Renal cortex interstitium (tissue), 11 donors: Measurements from ENCODE around the gene GRM8. TPM values are rescaled to one million over a fixed set of nuclear protein-coding genes. Genes with fewer than 3 reads are reported as not detected.

ENCODE experiments used
- DNase-seq, 11 donors: peaks; one replicate each; pipeline ENCODE4 v3.0.0-alpha.2; 2013; ENCODE audit warnings: low read depth in 9 of 11, low spot score in 4 of 11; ENCODE audit errors: extremely low read depth in 1 of 11
- polyA plus RNA-seq, 3 donors: library from polyadenylated mRNA; unstranded; fragments of 120-200 nt; gene quantifications; one replicate each; pipeline ENCODE4 v1.2.1, GENCODE V29; 2013; ENCODE audit not compliant: insufficient read length in 3 of 3

GRM8 gene
- polyA plus RNA-seq, 3 donors: 8.1 to 9.4 (median 8.7) TPM

DNA sequence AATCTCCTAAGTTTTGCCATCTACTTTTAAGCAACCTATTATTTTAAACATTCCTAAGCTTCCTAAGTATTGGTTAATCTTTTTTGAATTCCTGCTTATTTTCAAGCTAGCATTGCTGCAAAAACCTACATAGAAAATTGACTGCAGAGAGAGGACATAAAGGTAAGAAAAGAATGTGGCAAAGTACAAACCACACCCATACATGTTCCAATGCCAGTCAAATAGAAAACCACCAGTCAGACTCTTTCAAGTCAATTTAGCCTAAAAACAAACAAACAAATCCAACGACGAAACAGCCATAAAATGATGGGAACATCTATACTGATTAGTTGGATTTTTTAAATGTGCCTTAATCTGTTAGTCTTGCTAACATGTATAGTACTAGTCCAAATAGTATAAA, 804.8 kb downstream of the GRM8 start:
- no peak for DNase-seq

DNA sequence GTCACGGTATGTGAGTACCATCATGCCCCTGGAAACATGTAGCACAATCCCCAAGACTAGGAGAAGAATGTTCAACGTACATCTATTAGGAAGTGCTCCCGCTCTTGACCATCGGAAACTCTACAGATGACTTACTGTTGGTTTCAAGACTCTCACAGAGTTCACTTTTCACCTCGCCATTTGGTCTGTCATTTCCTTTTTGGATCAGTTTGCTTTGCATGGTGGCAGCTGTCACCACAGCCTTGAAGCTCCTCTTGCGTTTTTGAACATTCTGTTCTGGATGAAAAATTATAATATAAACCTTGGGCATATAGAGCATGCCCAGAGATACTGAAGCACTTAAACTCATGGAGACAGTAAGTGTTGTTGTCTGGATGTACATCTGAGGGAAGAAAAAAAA, 806.8 kb downstream of the GRM8 start:
- no peak for DNase-seq

DNA sequence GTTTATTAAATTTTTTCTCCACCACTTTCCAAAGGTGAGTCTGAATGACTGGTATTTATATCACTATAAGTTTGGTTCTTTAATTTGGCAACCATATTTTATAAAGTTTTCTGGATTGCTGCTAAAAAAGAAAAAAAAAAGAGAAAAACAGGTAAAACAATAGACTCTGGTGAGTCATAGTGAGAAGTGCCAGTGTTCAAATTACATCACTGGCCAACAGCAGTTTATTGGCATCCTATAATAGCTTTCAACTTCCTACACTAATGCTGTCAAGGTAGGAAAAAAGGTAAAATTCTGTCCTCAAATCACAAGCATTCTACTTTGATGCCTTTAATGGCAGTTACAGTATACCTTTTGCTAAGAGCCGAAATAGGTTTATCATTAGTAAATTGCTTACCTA, 808.8 kb downstream of the GRM8 start:
- DNase-seq: no peak

DNA sequence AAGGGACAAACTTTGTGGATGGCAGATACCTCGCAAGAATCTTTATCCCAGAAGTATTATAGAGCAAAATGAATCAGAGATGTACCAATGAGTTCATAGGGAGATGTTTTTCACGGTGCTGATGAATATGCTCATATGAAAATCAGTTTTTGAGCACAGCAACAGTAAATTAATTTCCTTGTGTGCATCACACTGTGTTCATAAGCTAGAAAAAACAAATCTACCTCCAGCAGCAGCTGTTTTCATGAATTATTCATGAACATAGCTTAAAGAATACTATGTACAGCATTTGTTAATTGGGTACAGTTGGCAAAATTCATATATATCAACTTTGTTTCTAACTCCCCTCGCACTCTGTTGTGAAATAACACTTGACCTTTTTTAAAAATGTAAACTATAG, 809.8 kb downstream of the GRM8 start:
- no peak for DNase-seq

DNA sequence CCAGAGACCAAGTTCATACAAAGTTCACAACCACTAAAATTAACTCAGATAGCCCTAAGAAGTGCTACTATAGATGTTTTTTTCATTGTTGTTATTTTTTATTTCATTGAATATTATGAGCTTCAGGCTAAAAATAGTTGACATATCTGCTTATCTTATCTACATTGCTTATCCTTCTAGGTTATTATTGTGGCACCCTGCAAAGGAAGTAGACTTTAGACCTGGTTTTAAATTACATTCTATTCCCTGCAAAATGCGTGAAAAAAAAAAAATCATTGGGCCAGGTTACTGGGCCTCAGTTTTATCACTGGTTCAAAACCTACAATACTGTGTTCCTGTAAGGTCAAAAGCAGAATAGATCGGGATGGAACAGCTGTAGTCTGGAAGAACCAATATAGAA, 811.0 kb downstream of the GRM8 start:
- DNase-seq: no peak

DNA sequence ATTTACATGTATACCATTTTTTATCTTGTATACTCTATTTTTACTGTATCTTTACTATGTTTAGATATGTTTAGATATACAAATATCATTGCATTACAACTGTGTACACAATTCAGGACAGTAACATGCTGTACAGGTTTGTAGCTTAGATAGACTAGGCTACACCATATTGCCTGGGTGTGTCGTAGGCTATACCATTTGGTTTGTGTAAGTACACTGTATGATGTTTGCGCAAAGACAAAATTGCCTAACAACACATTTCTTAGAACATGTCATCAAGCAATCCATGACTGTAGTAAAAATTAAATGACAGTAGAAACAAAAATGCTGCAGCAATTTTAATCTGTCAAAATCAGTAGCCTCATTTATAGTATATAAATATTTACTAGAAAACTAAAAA, 812.2 kb downstream of the GRM8 start:
- no peak for DNase-seq

DNA sequence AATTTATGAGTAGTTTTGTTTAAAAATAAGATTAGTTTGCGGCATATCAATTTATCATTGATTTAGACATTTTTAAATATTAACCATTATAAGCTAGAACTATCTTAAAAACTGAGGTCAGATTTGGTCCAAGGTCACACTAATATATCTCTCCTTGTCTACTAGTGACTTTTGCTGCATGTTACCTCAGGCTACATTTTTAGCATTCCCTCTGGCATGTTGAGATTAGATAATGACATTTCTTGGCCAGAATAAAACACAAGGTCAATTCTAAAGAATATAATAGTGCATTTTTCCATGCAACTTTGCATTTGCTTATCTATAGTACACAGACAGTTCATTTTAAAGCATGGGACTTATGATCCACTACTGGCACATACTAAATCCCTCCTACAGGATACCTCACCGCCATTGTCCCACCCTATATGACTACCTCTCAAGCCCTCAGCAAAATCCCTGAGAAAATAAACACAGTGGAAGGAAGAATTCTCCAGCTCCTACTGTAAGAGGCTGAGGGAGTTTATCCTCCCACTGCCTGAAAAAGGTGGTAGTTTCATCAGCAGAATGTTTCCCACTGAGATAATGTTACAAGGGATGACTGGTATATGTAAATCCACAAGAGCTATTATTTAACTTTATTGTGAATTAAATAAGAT, 816.4 kb downstream of the GRM8 start:
- no peak for DNase-seq

DNA sequence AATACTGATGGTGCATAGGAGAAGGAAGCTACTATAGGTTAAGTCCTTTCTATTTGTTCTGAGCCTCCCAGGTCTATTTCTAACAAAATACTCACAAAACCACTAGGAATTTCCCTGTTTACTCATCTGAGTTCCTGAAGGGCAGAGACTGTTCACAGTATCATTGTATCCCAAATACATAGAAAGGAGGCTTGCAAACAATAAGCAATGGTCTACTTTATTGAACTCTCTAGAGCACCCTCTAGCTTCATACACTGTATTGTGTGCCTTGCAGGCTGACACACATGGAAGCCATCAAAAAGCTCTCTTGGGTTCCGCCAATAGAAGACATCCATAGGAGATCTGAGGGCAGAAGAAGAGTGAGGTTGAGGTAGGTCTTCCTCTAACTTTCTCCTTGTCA, 826.1 kb downstream of the GRM8 start:
- no peak for DNase-seq

DNA sequence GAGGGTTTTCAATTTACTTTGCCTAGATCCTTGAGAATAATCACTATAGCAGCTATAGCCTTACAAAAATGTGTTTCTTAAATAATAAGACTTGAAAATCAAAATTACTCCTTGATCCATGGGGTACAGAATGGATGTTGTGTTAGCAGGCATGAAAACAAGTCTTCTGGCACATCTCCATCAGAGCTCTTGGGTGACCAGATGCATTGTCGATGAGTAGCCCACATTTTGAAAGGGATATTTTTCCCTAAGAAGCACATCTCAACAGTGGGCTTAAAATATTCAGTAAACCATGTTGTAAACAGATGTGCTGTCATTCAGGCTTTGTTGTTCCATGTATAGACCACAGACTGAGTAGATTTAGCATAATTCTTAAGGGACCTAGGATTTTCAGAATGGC, 827.8 kb downstream of the GRM8 start:
- DNase-seq: no peak

DNA sequence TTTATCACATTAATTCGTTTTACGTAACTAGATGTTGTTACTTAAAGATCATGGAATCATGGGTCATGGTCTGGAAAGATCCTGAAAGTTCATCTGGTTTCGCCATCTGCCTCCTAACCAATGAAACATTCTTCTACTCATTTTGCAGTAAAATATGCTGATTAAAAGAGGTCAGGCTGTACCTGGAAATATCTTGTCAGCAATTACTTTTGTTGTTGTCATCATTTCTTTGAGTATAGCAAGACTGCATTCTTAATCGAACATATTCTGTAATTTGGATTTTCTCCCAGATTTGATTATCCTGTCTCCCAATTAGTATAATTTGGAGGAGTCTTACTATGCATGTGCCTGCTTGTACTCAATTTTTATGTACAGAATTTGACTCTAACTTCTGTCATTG, 833.7 kb downstream of the GRM8 start:
- DNase-seq: no peak

DNA sequence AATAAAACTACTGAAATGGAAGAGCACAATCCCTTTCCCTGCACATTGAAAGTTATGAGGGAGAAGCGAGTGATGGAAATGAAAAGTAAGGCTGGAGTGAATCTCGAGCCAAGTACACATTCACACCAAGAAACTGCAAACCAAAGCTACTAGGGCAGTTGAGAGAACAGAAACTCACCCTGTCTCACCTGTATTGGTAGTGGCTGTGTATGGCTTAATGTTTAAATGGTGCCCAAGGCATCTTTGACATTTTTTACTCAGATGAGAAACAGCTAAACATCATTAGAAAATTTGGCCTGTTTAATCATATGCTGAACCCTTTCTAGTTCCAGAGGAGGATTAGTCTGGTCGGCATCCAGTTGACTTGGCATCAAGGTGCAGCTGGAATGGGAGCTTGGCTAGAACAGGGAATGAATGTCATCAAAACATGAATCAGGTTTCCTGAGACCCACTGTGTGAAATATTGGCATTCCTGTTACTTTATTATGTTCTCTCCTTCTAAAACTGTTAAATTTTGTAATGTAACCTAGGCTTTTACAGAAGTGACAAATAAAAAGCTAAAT, 840.8 kb downstream of the GRM8 start:
- DNase-seq: no peak

DNA sequence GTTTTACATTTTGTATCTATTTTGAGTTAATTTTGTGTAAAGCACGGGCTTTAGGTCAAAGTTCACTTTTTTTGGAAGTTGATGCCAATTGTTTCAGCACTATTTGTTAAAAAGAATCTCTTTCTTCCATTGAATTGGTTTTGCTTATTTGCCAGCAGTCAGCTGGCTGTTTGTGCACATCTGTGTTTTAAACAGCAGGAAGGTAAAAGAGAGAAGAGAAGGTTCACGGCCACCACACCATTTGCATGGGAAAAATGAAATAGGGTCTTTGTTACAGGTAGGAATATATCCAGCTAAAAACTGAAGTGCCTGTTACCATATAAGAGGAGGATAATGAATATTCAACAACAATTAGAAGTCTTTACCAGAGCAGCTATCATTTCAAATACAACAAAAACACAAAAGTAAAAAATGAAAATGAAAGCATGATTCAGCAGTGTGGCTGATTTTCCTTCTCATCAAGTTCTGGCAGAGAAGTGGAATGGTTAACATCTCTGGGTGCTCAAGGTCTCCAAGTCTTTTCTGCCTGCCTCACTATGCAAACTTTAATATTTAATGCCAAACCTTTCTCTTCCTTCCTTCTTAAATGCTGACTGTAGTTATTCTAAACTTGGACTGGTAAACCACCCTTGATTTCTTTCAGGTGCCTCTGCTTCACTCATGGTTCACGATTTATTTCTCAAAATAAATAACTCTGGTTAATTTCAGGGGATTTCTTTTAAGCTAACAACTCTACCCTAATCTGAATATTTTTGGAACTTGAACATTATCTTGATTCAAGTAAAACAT, 841.5 kb downstream of the GRM8 start:
- no peak for DNase-seq

DNA sequence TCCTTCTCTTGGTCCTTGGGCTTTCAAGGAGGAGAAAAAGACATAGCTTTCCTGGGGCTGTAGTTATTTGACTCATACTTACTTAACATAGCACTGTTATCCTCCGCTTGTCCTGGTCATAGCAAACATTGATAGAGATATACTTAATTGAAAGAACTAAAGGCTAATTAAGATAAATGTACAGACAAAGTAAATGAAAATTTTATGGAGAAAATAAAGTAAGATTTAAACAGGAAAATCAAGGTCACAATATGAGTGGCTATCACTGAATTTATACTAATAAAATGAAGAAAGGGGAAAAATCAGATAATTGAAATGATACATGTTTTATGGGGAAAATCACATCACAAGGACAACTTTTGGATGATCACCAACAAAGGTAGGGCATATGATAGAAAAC, 849.7 kb downstream of the GRM8 start:
- DNase-seq: no peak

DNA sequence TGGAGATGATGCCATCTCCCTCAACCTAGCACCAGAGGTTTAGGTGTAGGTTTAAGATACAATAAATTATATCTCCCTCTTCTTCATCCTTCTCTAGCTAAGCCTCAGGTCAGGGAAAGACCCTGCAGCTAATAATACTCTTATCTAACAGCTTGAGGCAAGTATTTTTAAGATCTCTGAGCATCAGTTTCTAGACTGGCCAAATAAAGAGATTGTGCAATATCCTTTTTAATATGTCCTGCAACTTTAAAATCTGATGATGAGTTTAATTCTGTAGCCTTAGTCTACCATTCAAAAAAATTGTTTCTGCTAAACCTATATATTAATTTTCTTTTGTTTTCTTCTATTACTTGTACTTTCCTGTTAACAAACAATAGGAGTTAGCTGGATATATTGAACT, 850.8 kb downstream of the GRM8 start:
- DNase-seq: no peak

DNA sequence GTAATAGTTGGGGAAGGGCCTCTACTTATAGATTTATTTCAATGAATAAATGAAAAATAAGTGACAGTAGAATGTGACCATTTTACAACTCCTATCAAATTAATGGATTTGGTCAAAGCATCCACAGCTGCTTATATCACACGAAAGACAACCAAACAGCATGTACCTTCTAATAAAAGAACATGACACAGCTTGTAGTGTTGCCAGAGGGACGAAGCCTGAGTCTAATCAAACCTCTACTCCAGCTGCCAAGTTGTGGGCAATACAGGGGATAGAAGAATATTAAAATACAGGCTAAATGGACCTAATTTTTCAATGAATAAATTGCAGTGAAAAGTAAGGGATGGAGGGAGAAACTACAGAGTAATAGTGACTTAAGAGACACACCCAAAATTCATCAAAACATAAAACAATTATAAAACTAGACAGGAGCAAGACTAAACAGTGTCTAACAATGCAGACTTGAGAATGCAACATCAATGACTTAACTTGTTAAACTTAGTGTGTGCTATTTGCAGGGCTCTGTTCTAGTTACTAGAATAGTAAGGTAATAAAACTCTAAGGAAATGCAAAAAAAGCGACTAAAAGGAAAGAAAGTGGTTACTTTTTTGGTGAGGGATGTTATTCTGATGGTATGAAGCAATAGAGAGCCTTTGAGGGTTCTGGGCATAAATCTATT, 853.8 kb downstream of the GRM8 start:
- no peak for DNase-seq

DNA sequence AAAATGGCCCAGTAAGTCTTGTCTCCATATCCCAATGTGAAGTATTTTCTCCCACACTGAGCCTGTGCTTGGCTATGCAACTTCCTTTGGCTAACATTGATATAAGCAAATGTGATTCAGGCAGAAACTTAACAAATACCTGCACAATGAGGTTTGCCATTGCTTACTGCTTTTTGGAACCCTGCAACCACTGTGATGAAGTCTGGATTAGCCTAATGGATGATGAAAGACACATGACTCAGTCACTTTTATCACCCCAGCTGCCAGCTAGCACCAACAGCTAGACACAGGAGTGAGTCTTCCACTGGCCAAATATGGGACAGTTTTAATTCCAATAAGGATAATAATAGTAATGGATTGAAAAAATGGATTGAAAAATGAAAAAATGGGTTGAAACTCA, 854.5 kb downstream of the GRM8 start:
- no peak for DNase-seq

DNA sequence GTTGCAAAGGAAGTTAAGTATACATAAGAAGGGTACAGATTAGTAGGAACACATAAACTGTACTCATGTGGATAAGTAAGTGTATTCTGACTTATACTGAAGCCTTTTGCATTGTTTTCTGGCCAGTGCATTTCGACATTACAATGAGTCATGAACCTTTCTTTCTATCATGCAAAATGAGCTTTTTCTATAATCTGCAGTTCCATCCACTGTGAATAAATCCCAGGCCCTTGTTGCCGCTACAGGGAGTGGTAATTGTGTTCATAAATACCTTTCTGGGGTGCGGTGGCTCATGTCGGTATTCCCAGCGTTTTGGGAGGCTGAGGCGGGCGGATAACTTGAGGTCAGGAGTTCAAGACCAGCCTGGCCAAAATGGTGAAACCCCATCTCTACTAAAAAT, 858.3 kb downstream of the GRM8 start:
- DNase-seq: no peak
